Peyer's patch (tissue), 4 donors: Measurements from ENCODE around the gene CDPF1. TPM values are rescaled to one million over a fixed set of nuclear protein-coding genes. Genes with fewer than 3 reads are reported as not detected.
A peak's percentile ranks its signal among the peaks of the same experiment; 100 is the strongest.
"Not testable (repeated sequence)": the region's sequence is repeated elsewhere in the genome, so short reads cannot be mapped to it uniquely, and the experiment has no call there.

Experiments
- DNase-seq, 3 donors: peaks; one replicate each; pipeline ENCODE4 v3.0.0-alpha.2; 2017 to 2019
- H3K27ac ChIP-seq, 4 donors: fragments of 200-600 bp; sonication (generic); one replicate each; pipeline ENCODE4 v1.5.1; 2016 to 2019
- H3K27me3 ChIP-seq, 2 donors: fragments of 200-600 bp; sonication (generic); one replicate each; pipeline ENCODE4 v1.5.1; 2019
- H3K36me3 ChIP-seq, 3 donors: fragments of 200-600 bp; sonication (generic); one replicate each; pipeline ENCODE4 v1.5.1; 2016 to 2019
- H3K4me1 ChIP-seq, 4 donors: fragments of 200-600 bp; sonication (generic); one replicate each; pipeline ENCODE4 v1.5.1; 2016 to 2019
- H3K4me3 ChIP-seq, 4 donors: fragments of 200-600 bp; sonication (generic); 1 replicate in 3 of 4; 2 replicates in 1 of 4; pipeline ENCODE4 v1.5.1; 2016 to 2019; ENCODE audit warnings: mild to moderate bottlenecking in 1 of 4
- H3K9me3 ChIP-seq, 4 donors: fragments of 200-600 bp; sonication (generic); one replicate each; pipeline ENCODE4 v1.5.1; 2016 to 2019; ENCODE audit warnings: mild to moderate bottlenecking in 1 of 4
- POLR2A ChIP-seq, 2 donors: fragments of 450-650 bp; IDR thresholded peaks; one replicate each; pipeline ENCODE4 v1.5.1; 2017; ENCODE audit warnings: antibody characterized with exemption in 2 of 2, mild to moderate bottlenecking in 2 of 2, moderate library complexity in 2 of 2
- total RNA-seq, 4 donors: library from RNA; depleted of rRNA; stranded (reverse); fragments of >200 nt; gene quantifications; one replicate each; pipeline ENCODE4 v1.1.0, GENCODE V29; 2016
- TF ChIP-seq, protein P1 (sequence below), 6 experiments: fragments of 450-650 bp in 4 of 6; fragments of 200-600 bp in 2 of 6; sonication (generic) in 1 of 6; IDR thresholded peaks; one replicate each; pipeline ENCODE4 v1.5.1; 2017 to 2019; ENCODE audit warnings: antibody characterized with exemption in 6 of 6, mild to moderate bottlenecking in 3 of 6, moderate library complexity in 1 of 6

CDPF1 gene
- total RNA-seq, 4 donors from 2014 or later, result 7.0 to 23.9 (median 12.1) TPM

DNA sequence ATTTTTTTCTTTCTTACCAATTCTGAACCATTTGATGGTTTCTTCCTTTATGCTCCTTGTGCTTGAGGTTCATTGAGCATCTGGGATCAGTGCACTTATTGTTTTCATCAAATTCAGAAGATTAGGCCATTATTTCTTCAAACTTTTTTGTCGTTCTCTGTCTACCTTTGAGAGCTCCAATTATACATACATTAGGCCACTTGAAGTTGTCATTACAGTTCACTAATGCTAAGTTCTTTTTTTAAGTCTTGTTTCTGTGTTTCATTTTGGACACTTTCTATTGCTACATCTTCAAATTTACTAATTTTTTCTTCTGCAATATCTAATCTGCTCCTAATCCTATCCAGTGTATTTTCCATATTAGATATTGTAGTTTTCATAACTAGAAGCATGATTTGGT lies 40.8 kb downstream of the CDPF1 start:
- Histone ChIP-seq H3K9me3 (peaks cover 0 to 10% (median 2%) of the 10 kb centered on the region in 4 donors), H3K27ac (no peak overlapping the region), H3K4me1 (peaks cover 0 to 6% (median 0%) of the 10 kb centered on the region in 4 donors), H3K4me3 (no peak overlapping the region), H3K27me3 (no peaks in the 10 kb centered on the region), H3K36me3 (peaks cover 0 to 69% (median 0%) of the 10 kb centered on the region in 3 donors)
- TF ChIP-seq, protein P1, sequence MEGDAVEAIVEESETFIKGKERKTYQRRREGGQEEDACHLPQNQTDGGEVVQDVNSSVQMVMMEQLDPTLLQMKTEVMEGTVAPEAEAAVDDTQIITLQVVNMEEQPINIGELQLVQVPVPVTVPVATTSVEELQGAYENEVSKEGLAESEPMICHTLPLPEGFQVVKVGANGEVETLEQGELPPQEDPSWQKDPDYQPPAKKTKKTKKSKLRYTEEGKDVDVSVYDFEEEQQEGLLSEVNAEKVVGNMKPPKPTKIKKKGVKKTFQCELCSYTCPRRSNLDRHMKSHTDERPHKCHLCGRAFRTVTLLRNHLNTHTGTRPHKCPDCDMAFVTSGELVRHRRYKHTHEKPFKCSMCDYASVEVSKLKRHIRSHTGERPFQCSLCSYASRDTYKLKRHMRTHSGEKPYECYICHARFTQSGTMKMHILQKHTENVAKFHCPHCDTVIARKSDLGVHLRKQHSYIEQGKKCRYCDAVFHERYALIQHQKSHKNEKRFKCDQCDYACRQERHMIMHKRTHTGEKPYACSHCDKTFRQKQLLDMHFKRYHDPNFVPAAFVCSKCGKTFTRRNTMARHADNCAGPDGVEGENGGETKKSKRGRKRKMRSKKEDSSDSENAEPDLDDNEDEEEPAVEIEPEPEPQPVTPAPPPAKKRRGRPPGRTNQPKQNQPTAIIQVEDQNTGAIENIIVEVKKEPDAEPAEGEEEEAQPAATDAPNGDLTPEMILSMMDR (IDR thresholded peaks at IDR 0.05), result no peak
- TF ChIP-seq POLR2A (IDR thresholded peaks at IDR 0.05), result no peak
- DNase-seq, result no peak

DNA sequence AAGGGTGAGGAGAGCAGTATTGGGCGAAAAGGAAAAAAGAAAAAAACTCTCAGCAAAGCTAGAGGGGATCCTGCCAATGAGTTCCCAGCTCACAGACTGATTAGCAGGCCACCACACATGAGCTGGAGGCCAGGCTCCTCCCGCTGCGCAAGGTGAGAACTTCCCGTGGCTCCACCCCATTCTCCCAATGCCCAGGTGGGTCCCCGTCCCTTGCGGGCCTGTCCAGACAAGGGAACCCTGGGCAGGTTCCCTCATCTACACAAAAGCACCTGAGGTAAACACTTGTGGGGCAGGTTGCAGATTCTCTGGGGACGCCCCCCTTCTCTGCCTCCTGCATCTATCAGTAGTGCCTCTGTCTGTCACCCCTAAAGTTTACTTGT lies 46.5 kb downstream of the CDPF1 start:
- DNase-seq, result peak in 2 of 3 donors; percentile 56 to 64
- Histone ChIP-seq H3K9me3 (peaks cover 0 to 7% (median 0%) of the 10 kb centered on the region in 4 donors), H3K27me3 (no peaks in the 10 kb centered on the region), H3K36me3 (peaks cover 0 to 55% (median 0%) of the 10 kb centered on the region in 3 donors), H3K4me1 (peaks cover 0 to 34% (median 4%) of the 10 kb centered on the region in 4 donors), H3K27ac (peak overlapping the region in 3 of 4 donors; percentile 69 to 91 (median 81)), H3K4me3 (no peak overlapping the region)
- TF ChIP-seq, protein P1 (IDR thresholded peaks at IDR 0.05), result no peak
- no peak for TF ChIP-seq POLR2A (IDR thresholded peaks at IDR 0.05)

DNA sequence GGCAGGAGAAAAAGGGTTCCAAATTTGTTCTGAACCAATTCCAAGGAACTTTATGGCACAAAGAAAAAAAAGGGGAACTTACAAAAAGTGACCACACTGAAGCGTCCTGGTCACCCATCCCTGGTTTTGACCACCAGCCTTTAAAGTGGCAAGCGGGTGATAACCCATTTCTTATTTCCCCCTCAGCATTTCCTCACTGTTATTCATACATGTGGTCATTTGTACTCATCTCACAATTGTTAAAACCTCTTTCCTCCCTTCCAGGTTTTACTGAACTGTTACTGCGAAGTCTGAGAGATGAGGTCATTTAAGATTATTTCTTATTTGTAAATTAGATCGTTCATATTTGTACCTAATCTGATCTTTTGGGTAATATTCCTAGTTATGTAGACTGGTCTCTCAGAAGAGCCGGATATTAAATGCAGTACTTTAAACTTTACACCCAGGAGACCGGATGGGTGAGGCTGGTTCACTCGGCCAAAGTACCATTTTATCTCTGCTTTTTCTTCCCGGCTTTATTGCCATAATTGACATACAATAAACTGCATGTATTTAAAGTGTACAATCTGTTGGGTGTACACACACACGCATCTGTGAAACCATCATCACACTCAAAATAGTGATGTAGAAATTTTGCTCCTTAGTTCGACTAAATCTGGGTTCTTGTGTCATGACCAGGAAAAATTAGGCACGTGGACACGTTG lies 47.0 kb downstream of the CDPF1 start:
- Histone ChIP-seq H3K27ac (peak overlapping the region in 3 of 4 donors; percentile 69 to 91 (median 81)), H3K36me3 (peaks cover 0 to 53% (median 0%) of the 10 kb centered on the region in 3 donors), H3K4me3 (no peak overlapping the region), H3K9me3 (peaks cover 0 to 7% (median 0%) of the 10 kb centered on the region in 4 donors), H3K27me3 (no peaks in the 10 kb centered on the region), H3K4me1 (peaks cover 0 to 34% (median 4%) of the 10 kb centered on the region in 4 donors)
- peak in 1 of 3 donors; percentile 63 for DNase-seq
- TF ChIP-seq POLR2A (IDR thresholded peaks at IDR 0.05), result no peak
- TF ChIP-seq, protein P1 (IDR thresholded peaks at IDR 0.05), result no peak

DNA sequence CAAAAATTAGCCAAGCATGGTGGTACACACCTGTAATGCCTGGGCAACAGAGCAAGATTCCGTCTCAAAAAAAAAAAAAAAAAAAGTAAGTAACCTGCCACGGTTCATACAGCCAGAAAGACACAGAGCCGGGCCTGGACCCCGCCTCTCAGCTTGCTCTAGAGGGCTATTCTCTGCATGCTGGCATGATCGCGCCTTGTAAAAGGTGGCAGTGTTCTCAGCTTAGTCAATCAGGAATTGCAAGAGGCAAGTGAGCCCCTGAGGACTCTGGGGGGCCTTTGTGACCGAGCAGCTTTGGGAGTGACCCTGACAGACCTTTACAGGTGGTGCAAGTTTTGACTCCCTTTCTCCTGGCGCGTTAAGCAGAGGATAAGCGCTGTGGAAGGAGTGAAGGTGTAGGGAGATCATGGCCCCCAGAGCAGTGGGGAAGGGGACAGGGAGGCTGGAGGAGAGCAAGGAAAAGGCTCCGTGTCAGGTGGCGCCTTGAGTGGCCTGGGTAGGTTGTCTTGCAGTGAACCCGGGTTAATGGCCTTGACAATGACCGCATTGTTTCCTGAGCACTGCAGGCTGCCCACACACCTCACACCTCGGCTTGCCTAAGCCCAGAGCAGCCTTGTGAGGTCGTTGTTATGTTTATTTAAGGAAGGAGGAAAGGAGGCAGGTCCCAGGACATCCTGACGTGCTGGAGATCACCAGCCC lies 48.9 kb downstream of the CDPF1 start:
- TF ChIP-seq, protein P1 (IDR thresholded peaks at IDR 0.05), result no peak
- no peak for TF ChIP-seq POLR2A (IDR thresholded peaks at IDR 0.05)
- peak in 2 of 3 donors; percentile 65 to 70 for DNase-seq
- Histone ChIP-seq H3K9me3 (peaks cover 0 to 7% (median 0%) of the 10 kb centered on the region in 4 donors), H3K4me1 (peaks cover 0 to 44% (median 6%) of the 10 kb centered on the region in 4 donors), H3K27ac (peak overlapping the region in 3 of 4 donors; percentile 69 to 91 (median 81)), H3K36me3 (peaks cover 0 to 48% (median 0%) of the 10 kb centered on the region in 3 donors), H3K4me3 (no peak overlapping the region), H3K27me3 (no peaks in the 10 kb centered on the region)

DNA sequence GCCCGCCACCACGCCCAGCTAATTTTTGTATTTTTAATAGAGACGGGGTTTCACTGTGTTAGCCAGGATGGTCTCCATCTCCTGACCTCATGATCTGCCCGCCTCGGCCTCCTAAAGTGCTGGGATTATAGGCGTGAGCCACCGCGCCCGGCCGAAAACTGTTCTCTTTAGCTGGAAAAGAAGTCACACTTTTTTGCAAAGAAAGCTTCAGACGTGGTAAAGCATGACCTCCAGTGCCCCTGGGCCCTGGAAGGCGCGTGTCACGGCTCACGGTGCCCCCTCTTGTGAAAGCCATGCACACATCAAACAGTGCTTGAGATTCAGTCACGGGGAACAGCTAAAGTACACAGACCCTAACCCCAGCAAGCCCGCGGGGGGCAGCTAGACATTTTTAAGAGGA lies 51.3 kb downstream of the CDPF1 start:
- peak in 1 of 3 donors; percentile 37 for DNase-seq
- not testable (repeated sequence) for H3K4me3 ChIP-seq, H3K27me3 ChIP-seq, H3K9me3 ChIP-seq, H3K27ac ChIP-seq
- Histone ChIP-seq H3K4me1 (peaks cover 0 to 56% (median 10%) of the 10 kb centered on the region in 4 donors), H3K36me3 (peaks cover 0 to 31% (median 0%) of the 10 kb centered on the region in 3 donors)

DNA sequence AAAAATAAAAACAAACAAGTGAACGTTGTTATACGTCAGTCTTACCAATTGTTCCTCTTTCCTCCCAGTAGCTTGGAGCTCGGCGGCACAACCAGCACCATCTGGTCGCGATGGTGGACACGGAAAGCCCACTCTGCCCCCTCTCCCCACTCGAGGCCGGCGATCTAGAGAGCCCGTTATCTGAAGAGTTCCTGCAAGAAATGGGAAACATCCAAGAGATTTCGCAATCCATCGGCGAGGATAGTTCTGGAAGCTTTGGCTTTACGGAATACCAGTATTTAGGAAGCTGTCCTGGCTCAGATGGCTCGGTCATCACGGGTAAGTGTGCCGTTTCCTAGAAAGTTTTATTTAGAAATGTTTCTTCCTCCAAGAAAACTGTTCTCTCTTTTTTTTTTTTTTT lies 51.8 kb downstream of the CDPF1 start:
- peak in 1 of 3 donors; percentile 21 for DNase-seq
- Histone ChIP-seq H3K27me3 (no peaks in the 10 kb centered on the region), H3K9me3 (no peaks in the 10 kb centered on the region), H3K4me1 (peaks cover 0 to 55% (median 8%) of the 10 kb centered on the region in 4 donors), H3K36me3 (peaks cover 0 to 27% (median 0%) of the 10 kb centered on the region in 3 donors), H3K4me3 (no peak overlapping the region), H3K27ac (no peak overlapping the region)
- TF ChIP-seq, protein P1 (IDR thresholded peaks at IDR 0.05), result no peak
- no peak for TF ChIP-seq POLR2A (IDR thresholded peaks at IDR 0.05)
